ENCODE data around the gene CD1E. TPM values are rescaled to one million over a fixed set of nuclear protein-coding genes. Genes with fewer than 3 reads are reported as not detected.

CD1E gene
- total RNA-seq, 1 experiment from 2014 or later, result not detected

DNA sequence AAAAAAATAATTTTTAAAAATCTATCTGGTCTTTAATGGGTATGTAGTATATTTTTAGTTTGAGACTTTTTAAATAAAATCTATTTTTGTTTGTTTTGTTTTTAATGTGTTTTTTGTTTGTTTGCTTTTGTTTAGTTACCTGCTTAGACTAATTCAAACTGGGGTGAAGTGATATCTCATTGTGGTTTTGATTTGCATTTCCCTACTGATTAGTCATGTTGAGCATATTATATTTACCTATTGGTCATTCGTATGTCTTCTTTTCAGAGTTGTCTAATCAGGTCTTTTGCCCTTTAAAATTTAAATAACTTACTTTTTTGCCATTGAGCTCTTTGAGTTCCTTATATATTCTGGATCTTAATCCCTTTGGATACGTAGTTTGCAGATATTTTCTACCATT, 42.6 kb upstream of the CD1E start:
- ATAC-seq (no peak), DNase-seq (ENCODE audit: low spot score) (no peak)
- ChIA-PET CTCF (no interaction called here), POLR2A (no interaction called here)
- Mint-ChIP-seq H3K4me1 (no peaks in the 10 kb centered on the region), H3K4me3 (no peak overlapping the region), H3K9me3 (peaks cover 31% of the 10 kb centered on the region), H3K27me3 (ENCODE audit: low read depth) (no peaks in the 10 kb centered on the region; the same call in 1 of the 2 replicates), H3K27ac (no peak overlapping the region), H3K36me3 (no peaks in the 10 kb centered on the region; the same call in 1 of the 2 replicates)
- no peak for TF ChIP-seq CREB1 (CRISPR knock-in tag; IDR thresholded peaks at IDR 0.05)
- no peak for TF ChIP-seq CBFB (CRISPR knock-in tag; IDR thresholded peaks at IDR 0.05; ENCODE audit: low read depth)
- no peak for TF ChIP-seq FOXJ3 (CRISPR knock-in tag; IDR thresholded peaks at IDR 0.05; ENCODE audit: borderline replicate concordance)

GRCh38 chr1:158323866-158324265, 29.8 kb upstream of the CD1E start:
- ChIA-PET POLR2A (no interaction called here), CTCF (no interaction called here)
- Mint-ChIP-seq H3K27me3 (ENCODE audit: low read depth) (no peaks in the 10 kb centered on the region; the same call in 1 of the 2 replicates), H3K4me1 (peaks cover 4% of the 10 kb centered on the region), H3K27ac (no peak overlapping the region), H3K4me3 (no peak overlapping the region), H3K9me3 (peaks cover 13% of the 10 kb centered on the region), H3K36me3 (peaks cover 6% of the 10 kb centered on the region)
- no peak for TF ChIP-seq ATF1 (CRISPR knock-in tag; IDR thresholded peaks at IDR 0.05)
- no peak for TF ChIP-seq USF1 (CRISPR knock-in tag; IDR thresholded peaks at IDR 0.05)
- no peak for TF ChIP-seq ZNF423 (CRISPR knock-in tag; IDR thresholded peaks at IDR 0.05)
- TF ChIP-seq, protein P1, sequence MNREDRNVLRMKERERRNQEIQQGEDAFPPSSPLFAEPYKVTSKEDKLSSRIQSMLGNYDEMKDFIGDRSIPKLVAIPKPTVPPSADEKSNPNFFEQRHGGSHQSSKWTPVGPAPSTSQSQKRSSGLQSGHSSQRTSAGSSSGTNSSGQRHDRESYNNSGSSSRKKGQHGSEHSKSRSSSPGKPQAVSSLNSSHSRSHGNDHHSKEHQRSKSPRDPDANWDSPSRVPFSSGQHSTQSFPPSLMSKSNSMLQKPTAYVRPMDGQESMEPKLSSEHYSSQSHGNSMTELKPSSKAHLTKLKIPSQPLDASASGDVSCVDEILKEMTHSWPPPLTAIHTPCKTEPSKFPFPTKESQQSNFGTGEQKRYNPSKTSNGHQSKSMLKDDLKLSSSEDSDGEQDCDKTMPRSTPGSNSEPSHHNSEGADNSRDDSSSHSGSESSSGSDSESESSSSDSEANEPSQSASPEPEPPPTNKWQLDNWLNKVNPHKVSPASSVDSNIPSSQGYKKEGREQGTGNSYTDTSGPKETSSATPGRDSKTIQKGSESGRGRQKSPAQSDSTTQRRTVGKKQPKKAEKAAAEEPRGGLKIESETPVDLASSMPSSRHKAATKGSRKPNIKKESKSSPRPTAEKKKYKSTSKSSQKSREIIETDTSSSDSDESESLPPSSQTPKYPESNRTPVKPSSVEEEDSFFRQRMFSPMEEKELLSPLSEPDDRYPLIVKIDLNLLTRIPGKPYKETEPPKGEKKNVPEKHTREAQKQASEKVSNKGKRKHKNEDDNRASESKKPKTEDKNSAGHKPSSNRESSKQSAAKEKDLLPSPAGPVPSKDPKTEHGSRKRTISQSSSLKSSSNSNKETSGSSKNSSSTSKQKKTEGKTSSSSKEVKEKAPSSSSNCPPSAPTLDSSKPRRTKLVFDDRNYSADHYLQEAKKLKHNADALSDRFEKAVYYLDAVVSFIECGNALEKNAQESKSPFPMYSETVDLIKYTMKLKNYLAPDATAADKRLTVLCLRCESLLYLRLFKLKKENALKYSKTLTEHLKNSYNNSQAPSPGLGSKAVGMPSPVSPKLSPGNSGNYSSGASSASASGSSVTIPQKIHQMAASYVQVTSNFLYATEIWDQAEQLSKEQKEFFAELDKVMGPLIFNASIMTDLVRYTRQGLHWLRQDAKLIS (CRISPR knock-in tag; IDR thresholded peaks at IDR 0.05; ENCODE audit: borderline replicate concordance), result no peak
- TF ChIP-seq OVOL2 (CRISPR knock-in tag; IDR thresholded peaks at IDR 0.05; ENCODE audit: borderline replicate concordance), result no peak
- TF ChIP-seq, protein P2, sequence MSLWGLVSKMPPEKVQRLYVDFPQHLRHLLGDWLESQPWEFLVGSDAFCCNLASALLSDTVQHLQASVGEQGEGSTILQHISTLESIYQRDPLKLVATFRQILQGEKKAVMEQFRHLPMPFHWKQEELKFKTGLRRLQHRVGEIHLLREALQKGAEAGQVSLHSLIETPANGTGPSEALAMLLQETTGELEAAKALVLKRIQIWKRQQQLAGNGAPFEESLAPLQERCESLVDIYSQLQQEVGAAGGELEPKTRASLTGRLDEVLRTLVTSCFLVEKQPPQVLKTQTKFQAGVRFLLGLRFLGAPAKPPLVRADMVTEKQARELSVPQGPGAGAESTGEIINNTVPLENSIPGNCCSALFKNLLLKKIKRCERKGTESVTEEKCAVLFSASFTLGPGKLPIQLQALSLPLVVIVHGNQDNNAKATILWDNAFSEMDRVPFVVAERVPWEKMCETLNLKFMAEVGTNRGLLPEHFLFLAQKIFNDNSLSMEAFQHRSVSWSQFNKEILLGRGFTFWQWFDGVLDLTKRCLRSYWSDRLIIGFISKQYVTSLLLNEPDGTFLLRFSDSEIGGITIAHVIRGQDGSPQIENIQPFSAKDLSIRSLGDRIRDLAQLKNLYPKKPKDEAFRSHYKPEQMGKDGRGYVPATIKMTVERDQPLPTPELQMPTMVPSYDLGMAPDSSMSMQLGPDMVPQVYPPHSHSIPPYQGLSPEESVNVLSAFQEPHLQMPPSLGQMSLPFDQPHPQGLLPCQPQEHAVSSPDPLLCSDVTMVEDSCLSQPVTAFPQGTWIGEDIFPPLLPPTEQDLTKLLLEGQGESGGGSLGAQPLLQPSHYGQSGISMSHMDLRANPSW (CRISPR knock-in tag; conservative IDR thresholded peaks at IDR 0.05; ENCODE audit: low read depth), result no peak
- no peak for TF ChIP-seq NR3C1 (CRISPR knock-in tag; conservative IDR thresholded peaks at IDR 0.05; ENCODE audit: low read depth)
- TF ChIP-seq ETV6 (CRISPR knock-in tag; IDR thresholded peaks at IDR 0.05), result no peak
- no peak for TF ChIP-seq GRHL2 (CRISPR knock-in tag; IDR thresholded peaks at IDR 0.05; ENCODE audit: insufficient replicate concordance, severe bottlenecking)
- no peak for TF ChIP-seq GABPB1 (CRISPR knock-in tag; IDR thresholded peaks at IDR 0.05)
- TF ChIP-seq, protein P3, sequence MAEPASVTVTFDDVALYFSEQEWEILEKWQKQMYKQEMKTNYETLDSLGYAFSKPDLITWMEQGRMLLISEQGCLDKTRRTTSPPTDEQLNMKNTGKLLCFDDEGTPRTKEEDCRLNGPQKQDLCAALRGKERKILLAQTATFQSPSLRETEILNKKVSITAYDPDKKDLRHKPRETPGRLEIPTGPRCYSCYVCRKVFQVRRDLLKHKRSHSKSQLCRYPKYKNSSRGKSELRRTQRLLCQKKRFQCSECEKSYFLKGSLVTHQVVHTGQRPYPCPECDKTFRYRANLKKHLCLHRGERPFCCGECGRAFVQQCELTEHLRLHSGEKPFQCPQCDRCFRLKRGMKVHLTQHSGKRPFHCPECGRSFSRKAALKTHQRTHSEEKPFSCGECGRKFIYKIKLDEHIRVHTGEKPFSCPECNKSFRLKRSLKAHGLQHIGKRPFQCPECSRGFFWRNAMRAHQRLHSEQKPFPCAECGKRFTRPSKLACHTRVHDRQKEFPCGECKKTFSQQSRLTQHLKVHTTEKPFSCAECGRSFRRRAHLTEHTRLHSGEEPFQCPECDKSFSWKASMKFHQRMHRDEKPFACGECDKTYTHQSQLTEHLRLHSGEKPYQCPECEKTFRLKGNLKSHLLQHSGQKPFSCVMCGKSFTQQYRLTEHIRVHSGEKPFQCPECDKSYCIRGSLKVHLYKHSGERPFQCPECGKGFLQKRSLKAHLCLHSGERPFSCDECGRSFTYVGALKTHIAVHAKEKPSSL (CRISPR knock-in tag; conservative IDR thresholded peaks at IDR 0.05), result no peak
- no peak for TF ChIP-seq FOXJ3 (CRISPR knock-in tag; IDR thresholded peaks at IDR 0.05; ENCODE audit: borderline replicate concordance)
- TF ChIP-seq, protein P4, sequence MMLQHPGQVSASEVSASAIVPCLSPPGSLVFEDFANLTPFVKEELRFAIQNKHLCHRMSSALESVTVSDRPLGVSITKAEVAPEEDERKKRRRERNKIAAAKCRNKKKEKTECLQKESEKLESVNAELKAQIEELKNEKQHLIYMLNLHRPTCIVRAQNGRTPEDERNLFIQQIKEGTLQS (CRISPR knock-in tag; conservative IDR thresholded peaks at IDR 0.05), result no peak
- no peak for TF ChIP-seq TCF7 (CRISPR knock-in tag; IDR thresholded peaks at IDR 0.05; ENCODE audit: low read depth)
- no peak for TF ChIP-seq HMGA2 (CRISPR knock-in tag; IDR thresholded peaks at IDR 0.05)
- no peak for TF ChIP-seq SOX15 (CRISPR knock-in tag; IDR thresholded peaks at IDR 0.05)
- no peak for ATAC-seq
- DNase-seq (ENCODE audit: low spot score), result no peak
